Tibial nerve (tissue), 3 donors: ENCODE results near the gene TMEM178B.

Source experiments
- CTCF ChIP-seq, 5 experiments: fragments of 200-600 bp in 3 of 5; fragments of 450-650 bp in 2 of 5; sonication (generic) in 3 of 5; IDR thresholded peaks; one replicate each; pipeline ENCODE4 v1.5.1; 2016 to 2019; ENCODE audit warnings: antibody characterized with exemption in 5 of 5, mild to moderate bottlenecking in 3 of 5, moderate library complexity in 2 of 5
- POLR2A ChIP-seq, 2 donors: fragments of 450-650 bp; IDR thresholded peaks; one replicate each; pipeline ENCODE4 v1.6.1; 2017; ENCODE audit warnings: antibody characterized with exemption in 2 of 2, mild to moderate bottlenecking in 2 of 2, moderate library complexity in 2 of 2

- TF ChIP-seq CTCF (IDR thresholded peaks at IDR 0.05) (no peak), POLR2A (IDR thresholded peaks at IDR 0.05) (no peak)
These were observed 217.7 kb downstream of the TMEM178B start for GRCh38 chr7:141291541-141291940.
